GM23338 (cell line): ENCODE measurements around the gene TMUB1. TPM values are rescaled to one million over a fixed set of nuclear protein-coding genes. Genes with fewer than 3 reads are reported as not detected.

Experiments used
- ATAC-seq: fragments of 200-7000 bp; cut with Tn5 transposase; 3 replicates; pipeline ENCODE4 v1.9.1; 2020
- DNase-seq: peaks from one replicate; pipeline ENCODE4 v3.0.0-alpha.2; 2015; ENCODE audit warnings: low spot score
- H2AFZ ChIP-seq: fragments of 200-600 bp; sonication (generic); 2 replicates; pipeline ENCODE4 v1.8.0; 2016; ENCODE audit warnings: antibody characterized with exemption, mild to moderate bottlenecking, moderate library complexity
- H3F3A ChIP-seq: fragments of 200-600 bp; sonication (generic); replicated peaks from 2 replicates; pipeline ENCODE4 v1.8.0; 2017; ENCODE audit warnings: antibody characterized with exemption, mixed run types, low read depth
- H3K27ac ChIP-seq: fragments of 200-600 bp; sonication (generic); 2 replicates; pipeline ENCODE4 v1.6.1; 2016; ENCODE audit warnings: low read depth
- H3K27me3 ChIP-seq: fragments of 200-600 bp; sonication (generic); 2 replicates; pipeline ENCODE4 v1.8.0; 2016; ENCODE audit warnings: mild to moderate bottlenecking, mixed run types, moderate library complexity; ENCODE audit not compliant: insufficient read depth
- H3K36me3 ChIP-seq: fragments of 200-600 bp; sonication (generic); 2 replicates; pipeline ENCODE4 v1.8.0; 2016; ENCODE audit warnings: mild to moderate bottlenecking; ENCODE audit not compliant: insufficient read depth
- H3K4me1 ChIP-seq: fragments of 200-600 bp; sonication (generic); 2 replicates; pipeline ENCODE4 v1.8.0; 2016; ENCODE audit warnings: mild to moderate bottlenecking, moderate library complexity; ENCODE audit not compliant: insufficient read depth
- H3K4me2 ChIP-seq: fragments of 200-600 bp; sonication (generic); 2 replicates; pipeline ENCODE4 v1.7.1; 2017; ENCODE audit warnings: mixed run types
- H3K4me3 ChIP-seq: fragments of 200-600 bp; sonication (generic); 2 replicates; pipeline ENCODE4 v1.6.1; 2016; ENCODE audit warnings: mixed run types
- H3K79me2 ChIP-seq: fragments of 200-600 bp; sonication (generic); replicated peaks from 2 replicates; pipeline ENCODE4 v1.8.0; 2017; ENCODE audit warnings: mild to moderate bottlenecking; ENCODE audit not compliant: insufficient read depth
- H3K9me2 ChIP-seq: fragments of 200-600 bp; sonication (generic); 2 replicates; pipeline ENCODE4 v1.8.0; 2017; ENCODE audit not compliant: insufficient read depth
- H4K20me1 ChIP-seq: fragments of 200-600 bp; sonication (generic); replicated peaks from 2 replicates; pipeline ENCODE4 v1.8.0; 2017; ENCODE audit warnings: mild to moderate bottlenecking; ENCODE audit not compliant: insufficient read depth
- H3K27ac Mint-ChIP-seq: 2 replicates; pipeline ENCODE4 v1.8.0; 2020; ENCODE audit warnings: inconsistent platforms, mild to moderate bottlenecking, moderate library complexity, mixed read lengths
- H3K27me3 Mint-ChIP-seq: 3 replicates; pipeline ENCODE4 v1.8.0; 2022; ENCODE audit warnings: low read depth, mild to moderate bottlenecking, moderate library complexity, mixed read lengths, inconsistent platforms; ENCODE audit not compliant: insufficient read depth, poor library complexity
- H3K36me3 Mint-ChIP-seq: 3 replicates; pipeline ENCODE4 v1.8.0; 2021; ENCODE audit warnings: low read depth, mild to moderate bottlenecking, inconsistent platforms, moderate library complexity, mixed read lengths
- H3K4me1 Mint-ChIP-seq: 3 replicates; pipeline ENCODE4 v1.8.0; 2020; ENCODE audit warnings: mild to moderate bottlenecking, inconsistent platforms, mixed read lengths
- H3K4me3 Mint-ChIP-seq: 3 replicates; pipeline ENCODE4 v1.8.0; 2021; ENCODE audit warnings: moderate library complexity, mild to moderate bottlenecking, inconsistent platforms, mixed read lengths
- H3K9me3 Mint-ChIP-seq: 3 replicates; pipeline ENCODE4 v1.8.0; 2020; ENCODE audit warnings: moderate library complexity, mild to moderate bottlenecking, inconsistent platforms, mixed read lengths
- CREB1 ChIP-seq: fragments of 250-450 bp; sonication (Bioruptor Pico); IDR thresholded peaks from 2 replicates; pipeline ENCODE4 v1.5.0; 2020; ENCODE audit warnings: low read depth, mild to moderate bottlenecking, moderate library complexity
- CTCF ChIP-seq, 2 experiments: fragments of 200-600 bp in 1 of 2; sonication (generic) in 1 of 2; conservative IDR thresholded peaks; 2 replicates each; pipeline versions ENCODE4 v1.5.1 to v1.6.1; 2016 to 2017; ENCODE audit warnings: antibody characterized with exemption in 2 of 2, low read depth in 2 of 2, mild to moderate bottlenecking in 2 of 2, moderate library complexity in 1 of 2
- EZH2 ChIP-seq: fragments of 200-600 bp; sonication (generic); IDR thresholded peaks from one replicate; pipeline ENCODE4 v1.8.0; 2017; ENCODE audit warnings: antibody characterized with exemption, mild to moderate bottlenecking, low read depth; ENCODE audit not compliant: unreplicated experiment
- EZH2phosphoT487 ChIP-seq: fragments of 200-600 bp; sonication (generic); IDR thresholded peaks from one replicate; pipeline ENCODE4 v1.8.1; 2018; ENCODE audit warnings: antibody characterized with exemption; ENCODE audit not compliant: unreplicated experiment
- JUNB ChIP-seq: IDR thresholded peaks from one replicate; pipeline ENCODE4 v1.6.1; 2016; ENCODE audit warnings: antibody characterized with exemption; ENCODE audit not compliant: unreplicated experiment
- NANOG ChIP-seq: IDR thresholded peaks from 2 replicates; pipeline ENCODE4 v1.6.1; 2016; ENCODE audit warnings: antibody characterized with exemption, borderline replicate concordance
- POLR2AphosphoS5 ChIP-seq: IDR thresholded peaks from 2 replicates; pipeline ENCODE4 v1.6.1; 2016; ENCODE audit warnings: antibody characterized with exemption, low read depth
- REST ChIP-seq: IDR thresholded peaks from one replicate; pipeline ENCODE4 v1.6.1; 2018; ENCODE audit warnings: antibody characterized with exemption; ENCODE audit not compliant: unreplicated experiment
- STAT1 ChIP-seq: IDR thresholded peaks from one replicate; pipeline ENCODE4 v1.6.1; 2016; ENCODE audit warnings: antibody characterized with exemption; ENCODE audit not compliant: unreplicated experiment
- ZNF114 ChIP-seq: fragments of 250-450 bp; sonication (Bioruptor Pico); IDR thresholded peaks from 2 replicates; pipeline ENCODE4 v1.5.0; 2020; ENCODE audit warnings: mild to moderate bottlenecking, moderate library complexity
- ZNF331 ChIP-seq: fragments of 250-450 bp; sonication (Bioruptor Pico); IDR thresholded peaks from 2 replicates; pipeline ENCODE4 v1.5.0; 2020; ENCODE audit warnings: low read depth, mild to moderate bottlenecking, moderate library complexity
- ZNF462 ChIP-seq: fragments of 250-450 bp; sonication (Bioruptor Pico); IDR thresholded peaks from 2 replicates; pipeline ENCODE4 v1.5.0; 2020; ENCODE audit warnings: mild to moderate bottlenecking, moderate library complexity
- polyA plus RNA-seq: library from polyadenylated mRNA; unstranded; fragments of >200 nt; fragmentation: Nextera tagmentation; extraction: Ambion mirVana; gene quantifications from 2 replicates; pipeline ENCODE4 v1.2.1, GENCODE V29; 2016
- total RNA-seq: library from RNA; depleted of rRNA; stranded (reverse); fragments of >200 nt; shearing (Covaris generic); gene quantifications from 2 replicates; pipeline ENCODE4 v1.2.3, GENCODE V29; 2014
- TF ChIP-seq, protein P1 (sequence below): IDR thresholded peaks from 2 replicates; pipeline ENCODE4 v1.6.1; 2016; ENCODE audit warnings: antibody characterized with exemption

Gene TMUB1
- total and polyA plus RNA-seq, 2 experiments from 2014 or later: 47.6 to 61.1 TPM

DNA sequence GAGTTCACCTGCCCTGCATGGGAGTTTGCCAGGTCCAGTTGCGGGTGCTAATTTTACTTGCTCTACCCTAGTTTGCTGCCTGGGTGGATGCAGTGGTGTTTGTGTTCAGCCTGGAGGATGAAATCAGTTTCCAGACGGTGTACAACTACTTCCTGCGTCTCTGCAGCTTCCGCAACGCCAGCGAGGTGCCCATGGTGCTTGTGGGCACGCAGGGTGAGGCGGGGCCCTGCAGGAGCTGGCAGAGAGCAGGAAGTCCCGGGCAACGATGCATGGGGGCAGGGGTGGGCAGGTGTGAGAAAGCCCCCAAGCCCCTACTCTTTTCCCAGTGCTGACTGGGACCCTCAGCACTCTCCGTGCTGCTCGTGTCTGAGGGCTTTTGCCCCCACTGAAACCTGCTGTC, 34.3 kb upstream of the TMUB1 start:
- H3K9me3 Mint-ChIP-seq: no peaks in the 10 kb centered on the region
- H3K36me3 Mint-ChIP-seq: peaks cover 27% of the 10 kb centered on the region
- Histone ChIP-seq H3K4me2 (no peak overlapping the region), H3K27ac (no peak overlapping the region), H3K4me3 (no peak overlapping the region), H3K36me3 (no peaks in the 10 kb centered on the region), H3K79me2 (peaks cover 3% of the 10 kb centered on the region; the same call in 1 of the 2 replicates), H4K20me1 (peaks cover 38% of the 10 kb centered on the region), H3K9me2 (no peaks in the 10 kb centered on the region), H2AFZ (no peak overlapping the region), H3K4me1 (peaks cover 20% of the 10 kb centered on the region), H3F3A (peaks cover 10% of the 10 kb centered on the region), H3K27me3 (peaks cover 23% of the 10 kb centered on the region)
- no peak overlapping the region for H3K4me3 Mint-ChIP-seq
- ATAC-seq (no peak), DNase-seq (no peak)
- peaks cover 21% of the 10 kb centered on the region for H3K27me3 Mint-ChIP-seq
- TF ChIP-seq CTCF (conservative IDR thresholded peaks at IDR 0.05; ENCODE audit: low read depth in 2 of 2): no peak
- TF ChIP-seq NANOG: no peak
- no peak for TF ChIP-seq CREB1 (CRISPR knock-in tag)
- no peak for TF ChIP-seq EZH2
- TF ChIP-seq, protein P1, sequence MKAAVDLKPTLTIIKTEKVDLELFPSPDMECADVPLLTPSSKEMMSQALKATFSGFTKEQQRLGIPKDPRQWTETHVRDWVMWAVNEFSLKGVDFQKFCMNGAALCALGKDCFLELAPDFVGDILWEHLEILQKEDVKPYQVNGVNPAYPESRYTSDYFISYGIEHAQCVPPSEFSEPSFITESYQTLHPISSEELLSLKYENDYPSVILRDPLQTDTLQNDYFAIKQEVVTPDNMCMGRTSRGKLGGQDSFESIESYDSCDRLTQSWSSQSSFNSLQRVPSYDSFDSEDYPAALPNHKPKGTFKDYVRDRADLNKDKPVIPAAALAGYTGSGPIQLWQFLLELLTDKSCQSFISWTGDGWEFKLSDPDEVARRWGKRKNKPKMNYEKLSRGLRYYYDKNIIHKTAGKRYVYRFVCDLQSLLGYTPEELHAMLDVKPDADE: no peak
- no peak for TF ChIP-seq POLR2AphosphoS5
- no peak for TF ChIP-seq ZNF462 (CRISPR knock-in tag)
- no peak for TF ChIP-seq STAT1
- TF ChIP-seq ZNF114 (CRISPR knock-in tag): no peak
- no peak for TF ChIP-seq EZH2phosphoT487
- TF ChIP-seq REST: no peak
- no peak for TF ChIP-seq ZNF331
- TF ChIP-seq JUNB: no peak
- H3K4me1 Mint-ChIP-seq: peaks cover 24% of the 10 kb centered on the region
- H3K27ac Mint-ChIP-seq: no peak overlapping the region
